GM21786 (cell line): ENCODE measurements around the gene WNT2B.

Source experiments
- ATAC-seq: cut with Tn5 transposase; IDR thresholded peaks from one replicate; pipeline ENCODE4 v1.9.1; 2021; ENCODE audit not compliant: unreplicated experiment

The WNT2B gene

GRCh38 chr1:112524986-112525385, 16.2 kb downstream of the WNT2B start:
- ATAC-seq, result no peak

GRCh38 chr1:112527266-112528010, 18.7 kb downstream of the WNT2B start:
- ATAC-seq, result no peak

- no peak for ATAC-seq
Observed at GRCh38 chr1:112528076-112528475, 19.3 kb downstream of the WNT2B start.

DNA sequence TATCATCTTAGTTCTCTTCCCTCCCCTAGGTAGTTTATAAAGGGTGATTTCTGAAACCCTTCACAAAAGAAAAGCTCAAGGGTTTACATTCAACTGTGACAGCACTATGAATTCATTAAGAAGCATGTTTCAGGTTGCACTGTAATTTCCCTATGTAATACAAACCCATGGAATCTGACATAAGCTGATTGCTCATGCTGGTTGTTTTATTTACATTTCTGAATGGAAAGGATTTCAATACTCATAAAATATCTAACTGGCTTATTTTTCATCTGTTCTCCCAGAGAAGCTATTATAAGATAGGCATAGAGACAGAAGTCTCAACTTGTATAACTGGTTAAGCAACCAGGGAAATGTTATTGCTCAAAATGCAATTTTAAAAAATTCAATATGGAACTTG, 20.5 kb downstream of the WNT2B start:
- ATAC-seq, result no peak

GRCh38 chr1:112530832-112531231, 22.1 kb downstream of the WNT2B start:
- no peak for ATAC-seq

DNA sequence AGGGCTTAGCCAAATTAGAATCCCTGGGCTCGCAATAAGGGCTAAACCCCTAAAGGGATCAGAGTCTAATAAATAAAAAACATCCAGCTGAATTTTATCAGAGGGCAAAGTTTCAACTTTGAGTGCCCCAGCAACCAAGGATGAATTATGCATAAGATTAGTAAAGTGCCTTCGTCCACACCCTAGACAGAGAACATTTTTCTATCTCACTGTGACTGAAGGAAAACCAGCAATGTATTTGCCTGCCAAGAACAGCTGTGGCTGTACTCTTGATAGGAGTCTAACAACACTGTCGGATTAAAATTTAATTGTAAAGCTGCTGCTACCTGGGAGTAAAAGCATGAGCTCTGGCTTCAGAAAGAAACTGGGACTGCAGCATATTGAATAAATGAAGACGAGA, 23.3 kb downstream of the WNT2B start:
- ATAC-seq, result no peak

DNA sequence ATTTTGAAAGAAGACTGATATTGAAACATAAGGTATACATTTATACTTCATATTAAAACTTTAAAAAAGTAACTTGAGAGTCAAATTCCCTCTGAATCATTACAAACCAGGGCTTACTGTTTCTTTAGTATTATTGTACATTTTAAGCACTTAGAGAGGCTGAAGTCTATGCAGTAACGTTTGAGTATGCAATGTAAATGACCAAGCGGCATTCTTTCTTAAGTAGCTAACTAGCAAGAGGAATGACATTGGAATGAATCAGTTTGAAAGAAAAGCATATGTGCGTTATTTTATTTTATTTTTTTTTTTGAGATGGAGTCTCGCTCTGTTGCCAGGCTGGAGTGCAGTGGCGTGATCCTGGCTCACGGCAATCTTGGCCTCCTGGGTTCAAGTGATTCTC, 24.3 kb downstream of the WNT2B start:
- ATAC-seq, result no peak

DNA sequence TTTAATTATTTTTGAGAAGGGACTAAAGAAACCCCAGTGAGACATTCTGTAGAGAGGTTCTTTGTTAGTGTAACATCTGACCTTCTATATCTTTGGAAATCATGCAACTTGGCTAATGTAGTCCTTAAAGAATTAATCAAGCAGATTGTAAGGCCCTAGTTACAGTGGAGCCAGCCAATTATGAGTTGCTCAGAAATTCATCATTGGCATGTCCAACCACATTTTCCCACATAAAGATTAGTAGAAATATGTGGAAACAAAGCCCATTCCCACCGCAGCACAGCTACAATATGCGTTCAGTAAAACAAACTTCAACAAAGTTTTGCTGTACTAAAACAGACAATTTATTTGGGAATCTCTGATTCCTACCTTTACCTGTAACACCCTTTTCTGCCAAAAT, 27.8 kb downstream of the WNT2B start:
- ATAC-seq, result no peak

- ATAC-seq, result no peak
Observed at GRCh38 chr1:112537456-112537855, 28.7 kb downstream of the WNT2B start.

GRCh38 chr1:112538883-112539282, 30.1 kb downstream of the WNT2B start:
- no peak for ATAC-seq

DNA sequence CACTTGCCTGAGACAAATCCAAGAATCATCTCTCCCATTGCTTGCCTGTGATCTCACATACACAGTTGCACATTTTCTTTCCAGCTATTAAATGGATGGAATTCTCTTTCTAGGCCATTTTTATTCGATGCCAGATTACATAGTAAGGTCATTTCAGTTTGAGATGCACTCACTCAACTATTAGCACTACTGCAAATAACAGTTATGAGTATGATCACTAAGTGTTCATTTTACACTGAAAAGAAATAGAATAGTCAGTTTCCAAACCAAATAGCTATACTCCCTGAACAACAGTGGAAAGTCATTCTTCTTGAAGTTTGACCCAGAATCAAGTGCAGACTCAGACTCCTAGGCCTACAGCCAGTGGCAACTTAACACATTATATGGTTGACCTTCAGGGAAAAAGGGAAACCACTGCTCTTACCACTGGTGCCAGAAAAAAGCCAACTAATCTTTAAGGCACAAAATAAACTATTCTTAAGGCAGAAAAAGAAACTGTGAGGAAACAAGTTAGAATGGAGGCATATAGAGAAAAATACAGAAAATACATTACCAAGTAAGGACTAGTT, 31.5 kb downstream of the WNT2B start:
- no peak for ATAC-seq

DNA sequence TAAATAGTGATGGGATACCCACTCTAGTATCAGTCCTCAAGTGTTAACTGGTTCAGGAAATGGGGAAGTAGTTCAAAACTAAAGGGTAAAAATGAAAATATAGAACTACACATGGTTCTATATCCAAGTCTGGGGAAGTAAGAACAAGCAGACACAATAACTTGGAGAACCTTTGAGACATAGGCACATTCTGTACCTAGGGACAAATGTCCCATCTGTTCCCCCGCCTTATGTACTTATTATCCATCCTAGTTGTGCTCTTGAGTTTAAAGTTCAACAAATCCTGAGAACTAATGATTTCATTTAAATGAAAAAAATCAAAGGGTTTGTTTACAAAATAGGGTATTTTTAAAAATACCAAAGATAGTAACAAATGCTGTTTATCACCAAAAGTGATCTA, 32.5 kb downstream of the WNT2B start:
- no peak for ATAC-seq

DNA sequence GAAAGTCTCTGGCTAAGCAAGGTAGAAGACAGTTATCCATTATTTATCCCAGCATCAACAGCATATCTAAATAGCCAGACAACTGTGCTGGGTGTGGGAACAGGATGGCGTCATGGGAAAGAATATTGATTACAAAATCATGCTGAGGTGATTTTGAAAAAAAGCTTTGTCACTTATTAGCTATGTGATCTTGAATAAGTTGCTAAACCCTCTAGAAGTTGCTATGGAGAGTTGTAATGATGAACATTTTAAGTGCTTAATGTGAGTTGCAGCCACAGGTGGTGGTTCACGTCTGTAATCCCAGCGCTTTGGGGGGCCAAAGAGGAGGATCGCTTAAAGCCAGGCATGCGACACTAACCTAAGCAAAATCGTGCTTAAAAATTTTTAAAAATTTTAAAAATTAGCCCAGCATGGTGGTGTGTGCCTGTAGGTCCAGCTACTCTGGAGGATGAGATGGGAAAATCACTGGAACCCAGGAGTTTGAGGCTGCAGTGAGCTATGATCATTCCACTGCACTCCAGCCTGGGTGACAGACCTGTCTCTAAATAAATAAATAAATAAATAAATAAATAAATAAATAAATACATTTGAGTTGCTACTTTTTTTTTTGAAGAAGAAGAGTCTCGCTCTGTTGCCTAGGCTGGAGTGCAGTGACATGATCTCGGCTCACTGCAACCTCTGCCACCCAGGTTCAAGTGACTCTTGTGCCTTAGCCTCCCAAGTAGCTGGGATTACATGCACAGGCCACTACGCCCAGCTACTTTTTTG, 33.6 kb downstream of the WNT2B start:
- ATAC-seq, result no peak

GRCh38 chr1:112544011-112544688, 35.4 kb downstream of the WNT2B start:
- no peak for ATAC-seq

- ATAC-seq, result no peak
Observed at GRCh38 chr1:112544751-112545150, 36.0 kb downstream of the WNT2B start.

- no peak for ATAC-seq
Observed at GRCh38 chr1:112546076-112546475, 37.3 kb downstream of the WNT2B start.

DNA sequence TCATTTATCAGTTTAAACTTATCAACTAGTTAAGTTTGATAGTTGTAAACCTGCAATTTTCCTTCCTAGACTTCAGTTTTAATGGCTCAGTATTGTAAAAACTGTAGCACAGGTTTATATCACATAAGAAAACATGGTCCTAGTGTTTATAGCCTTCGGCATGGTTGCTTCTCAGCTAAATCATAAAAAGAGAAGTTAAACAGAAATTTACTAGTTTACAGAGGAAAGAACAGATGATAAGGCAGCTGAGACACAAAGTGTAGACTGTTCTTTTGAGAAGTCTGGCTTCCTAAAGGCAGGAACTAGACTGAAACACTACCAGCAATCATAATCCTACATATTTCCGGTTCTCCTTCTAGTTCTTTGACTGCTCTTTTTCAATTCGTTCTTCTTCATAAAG, 39.8 kb downstream of the WNT2B start:
- no peak for ATAC-seq

DNA sequence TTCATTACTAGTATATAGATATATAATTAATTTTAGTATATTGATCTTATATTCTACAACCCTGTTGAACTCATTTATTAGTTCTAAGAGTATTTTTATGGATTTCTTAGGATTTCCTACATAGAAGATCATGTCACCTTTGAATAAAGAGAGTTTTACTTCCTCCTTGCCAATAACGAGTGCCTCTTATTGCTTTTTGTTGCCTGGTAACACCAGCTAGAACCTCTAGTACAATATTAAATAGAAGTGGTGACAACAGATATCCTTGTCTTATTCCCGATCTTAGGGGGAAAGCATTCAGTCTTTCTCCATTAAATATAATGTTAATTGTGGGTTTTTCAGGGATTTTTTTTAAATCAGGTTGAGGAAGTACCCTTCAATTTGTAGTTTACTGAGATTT, 40.8 kb downstream of the WNT2B start:
- no peak for ATAC-seq

DNA sequence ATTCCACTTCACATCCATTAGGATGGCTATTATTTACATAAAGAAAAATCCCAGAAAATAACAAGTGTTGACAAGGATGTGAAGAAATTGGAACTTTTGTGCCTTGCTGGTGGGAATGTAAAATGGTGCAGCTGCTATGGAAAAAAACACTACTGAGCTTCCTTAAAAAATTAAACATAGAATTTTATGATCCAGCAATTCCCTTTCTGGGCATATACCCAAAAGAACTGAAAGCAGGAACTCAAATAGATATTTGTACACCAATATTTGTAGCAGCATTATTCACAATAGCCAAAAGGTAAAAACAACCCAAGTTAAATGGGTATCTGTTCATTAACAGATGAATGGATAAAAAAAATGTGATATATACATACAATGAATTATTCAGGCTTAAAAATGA, 45.6 kb downstream of the WNT2B start:
- ATAC-seq, result no peak

DNA sequence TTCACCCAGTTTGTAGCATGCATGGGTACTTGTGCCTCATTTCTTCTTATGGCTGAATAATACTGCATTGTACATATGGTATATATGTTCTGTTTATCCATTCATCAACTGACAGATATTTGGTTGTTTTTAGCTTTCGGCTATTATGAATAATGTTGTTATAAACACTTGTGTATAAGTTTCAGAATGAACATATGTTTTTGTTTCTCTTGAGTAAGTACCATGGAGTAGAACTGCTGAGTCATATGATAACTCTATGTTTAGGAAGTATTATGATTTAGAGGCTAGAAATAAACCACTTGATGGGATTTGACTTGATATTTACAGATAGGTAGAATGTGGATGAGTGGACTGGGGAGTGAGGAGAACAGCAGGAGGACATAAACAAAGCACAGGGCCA, 48.6 kb downstream of the WNT2B start:
- ATAC-seq, result no peak

- no peak for ATAC-seq
Observed at GRCh38 chr1:112558634-112559033, 49.9 kb downstream of the WNT2B start.

GRCh38 chr1:112563341-112563740, 54.6 kb downstream of the WNT2B start:
- ATAC-seq, result no peak
